Chondrocyte (in vitro differentiated cells): ENCODE results near the gene RAP2A. TPM values are rescaled to one million over a fixed set of nuclear protein-coding genes. Genes with fewer than 3 reads are reported as not detected.

Experiments used
- DNase-seq: peaks from one replicate; pipeline ENCODE4 v3.0.0; 2021; ENCODE audit warnings: mixed read lengths, low spot score
- H3K27ac Mint-ChIP-seq: one replicate; pipeline ENCODE4 v1.8.0; 2021; ENCODE audit warnings: mild to moderate bottlenecking, moderate library complexity, mixed read lengths; ENCODE audit not compliant: unreplicated experiment
- H3K27me3 Mint-ChIP-seq: 2 replicates; pipeline ENCODE4 v1.8.0; 2021; ENCODE audit warnings: low read depth, mixed read lengths
- H3K36me3 Mint-ChIP-seq: 2 replicates; pipeline ENCODE4 v1.8.0; 2021; ENCODE audit warnings: low read depth, mixed read lengths
- H3K4me1 Mint-ChIP-seq: 2 replicates; pipeline ENCODE4 v1.8.0; 2021; ENCODE audit warnings: low read depth, mild to moderate bottlenecking, mixed read lengths
- H3K4me3 Mint-ChIP-seq: one replicate; pipeline ENCODE4 v1.8.0; 2021; ENCODE audit warnings: mild to moderate bottlenecking, moderate library complexity, mixed read lengths; ENCODE audit not compliant: unreplicated experiment
- H3K9me3 Mint-ChIP-seq: 2 replicates; pipeline ENCODE4 v1.8.0; 2021; ENCODE audit warnings: low read depth, mixed read lengths
- total RNA-seq: library from RNA; stranded (reverse); gene quantifications from 3 replicates; pipeline ENCODE4 v1.2.1, GENCODE V29; 2021
- TF ChIP-seq, protein P1 (sequence below): fragments of 200-600 bp; sonication (generic); IDR thresholded peaks from 2 replicates; pipeline ENCODE4 v1.5.0; 2021; ENCODE audit warnings: antibody characterized with exemption, mild to moderate bottlenecking, moderate library complexity

The RAP2A gene
- total RNA-seq, 1 donor from 2014 or later, result 48.0 TPM

- TF ChIP-seq, protein P1, sequence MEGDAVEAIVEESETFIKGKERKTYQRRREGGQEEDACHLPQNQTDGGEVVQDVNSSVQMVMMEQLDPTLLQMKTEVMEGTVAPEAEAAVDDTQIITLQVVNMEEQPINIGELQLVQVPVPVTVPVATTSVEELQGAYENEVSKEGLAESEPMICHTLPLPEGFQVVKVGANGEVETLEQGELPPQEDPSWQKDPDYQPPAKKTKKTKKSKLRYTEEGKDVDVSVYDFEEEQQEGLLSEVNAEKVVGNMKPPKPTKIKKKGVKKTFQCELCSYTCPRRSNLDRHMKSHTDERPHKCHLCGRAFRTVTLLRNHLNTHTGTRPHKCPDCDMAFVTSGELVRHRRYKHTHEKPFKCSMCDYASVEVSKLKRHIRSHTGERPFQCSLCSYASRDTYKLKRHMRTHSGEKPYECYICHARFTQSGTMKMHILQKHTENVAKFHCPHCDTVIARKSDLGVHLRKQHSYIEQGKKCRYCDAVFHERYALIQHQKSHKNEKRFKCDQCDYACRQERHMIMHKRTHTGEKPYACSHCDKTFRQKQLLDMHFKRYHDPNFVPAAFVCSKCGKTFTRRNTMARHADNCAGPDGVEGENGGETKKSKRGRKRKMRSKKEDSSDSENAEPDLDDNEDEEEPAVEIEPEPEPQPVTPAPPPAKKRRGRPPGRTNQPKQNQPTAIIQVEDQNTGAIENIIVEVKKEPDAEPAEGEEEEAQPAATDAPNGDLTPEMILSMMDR, result no peak
- Mint-ChIP-seq H3K4me1 (peaks cover 22% of the 10 kb centered on the region), H3K4me3 (no peak overlapping the region), H3K36me3 (peaks cover 2% of the 10 kb centered on the region), H3K27ac (no peak overlapping the region), H3K27me3 (peaks cover 3% of the 10 kb centered on the region), H3K9me3 (peaks cover 19% of the 10 kb centered on the region)
- no peak for DNase-seq
Measured at GRCh38 chr13:97506511-97506910, 72.5 kb downstream of the RAP2A start.

- Mint-ChIP-seq H3K27ac (no peak overlapping the region), H3K4me1 (no peaks in the 10 kb centered on the region), H3K27me3 (peaks cover 3% of the 10 kb centered on the region), H3K4me3 (no peak overlapping the region), H3K9me3 (peaks cover 28% of the 10 kb centered on the region), H3K36me3 (peaks cover 7% of the 10 kb centered on the region)
- TF ChIP-seq, protein P1, result no peak
- DNase-seq, result no peak
Measured at GRCh38 chr13:97512732-97513131, 78.8 kb downstream of the RAP2A start.

DNA sequence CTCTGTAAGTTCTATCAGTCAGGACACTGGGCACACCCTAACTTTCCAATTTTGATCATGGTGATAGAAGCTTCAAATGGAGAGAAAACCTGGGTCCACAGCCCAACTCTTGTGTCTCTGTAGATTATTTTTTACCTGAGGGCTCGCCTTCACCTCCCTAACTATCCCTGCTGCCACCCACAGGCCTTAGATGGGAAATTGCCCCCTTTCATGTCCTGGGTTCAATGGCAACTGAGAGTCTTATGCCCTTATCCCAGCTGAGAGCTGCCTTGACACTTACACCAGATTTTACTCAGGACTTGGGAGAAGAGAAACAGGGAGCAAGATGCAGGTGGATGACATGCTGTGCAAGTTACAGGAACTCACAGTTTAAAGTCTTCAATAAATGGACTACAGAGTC lies 81.7 kb downstream of the RAP2A start:
- Mint-ChIP-seq H3K4me1 (no peaks in the 10 kb centered on the region), H3K27ac (no peak overlapping the region), H3K36me3 (peaks cover 7% of the 10 kb centered on the region), H3K27me3 (peaks cover 4% of the 10 kb centered on the region), H3K4me3 (no peak overlapping the region), H3K9me3 (peaks cover 18% of the 10 kb centered on the region)
- TF ChIP-seq, protein P1, result no peak
- no peak for DNase-seq

DNA sequence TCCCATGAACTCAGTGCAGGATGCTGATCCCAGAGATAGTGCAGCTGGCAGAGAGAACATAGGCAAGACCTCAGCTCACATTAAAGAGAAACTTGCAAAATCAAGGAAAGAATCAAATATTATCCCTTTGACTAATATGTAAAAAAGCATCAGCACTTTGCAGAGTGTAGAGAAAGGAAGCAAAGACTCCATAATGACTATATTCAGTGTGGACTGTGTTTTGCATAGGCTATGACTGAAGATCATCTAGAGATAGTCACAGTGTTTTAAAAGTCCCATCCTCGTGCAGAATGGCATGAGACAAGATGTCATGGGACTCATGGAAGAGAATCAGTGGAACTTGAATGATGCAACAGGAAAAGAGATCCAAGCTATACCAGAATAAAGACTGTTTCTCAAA lies 84.0 kb downstream of the RAP2A start:
- no peak overlapping the region for H3K4me3 Mint-ChIP-seq
- H3K27me3 Mint-ChIP-seq, result peaks cover 4% of the 10 kb centered on the region
- DNase-seq, result no peak
- TF ChIP-seq, protein P1, result no peak
- no peaks in the 10 kb centered on the region for H3K36me3 Mint-ChIP-seq
- H3K27ac Mint-ChIP-seq, result no peak overlapping the region
- H3K9me3 Mint-ChIP-seq, result no peaks in the 10 kb centered on the region
- H3K4me1 Mint-ChIP-seq, result no peaks in the 10 kb centered on the region

Other genes starting within 250 kb of the RAP2A start
- gene MBNL2, start 211.8 kb upstream of the RAP2A start, total RNA-seq, result 40.1 to 65.1 TPM (median 41.3 TPM) in 3 replicates